HCT116 (cell line): ENCODE measurements around the gene SLC2A5. TPM values are rescaled to one million over a fixed set of nuclear protein-coding genes. Genes with fewer than 3 reads are reported as not detected.

ENCODE experiments used
- ATAC-seq: fragments of 200-7000 bp; cut with Tn5 transposase; 2 replicates; pipeline ENCODE4 v1.9.1; 2020; ENCODE audit warnings: mild to moderate bottlenecking, moderate library complexity
- BruUV-seq: library from RNA; stranded (reverse); fragments of 400-500 nt; replicated peaks from 2 replicates; lab custom pipeline; 2021; lab: Mats Ljungman, UMichigan
- CTCF ChIA-PET: fragments of 300-600 bp; sonication (Branson Sonifier 250); formaldehyde crosslinking; loops from one replicate; lab custom pipeline; 2021; ENCODE audit warnings: antibody characterized with exemption; lab: Charles Lee
- POLR2A ChIA-PET: fragments of 300-600, 350-600 bp; sonication (Branson Sonifier 250); formaldehyde crosslinking; loops from one replicate; lab custom pipeline; 2021; ENCODE audit warnings: antibody characterized with exemption; lab: Charles Lee
- RAD21 ChIA-PET, 2 experiments: fragments of 300-600 bp; sonication (Branson Sonifier 250); formaldehyde crosslinking; loops; one replicate each; lab custom pipeline; 2023; ENCODE audit warnings: low total read pairs in 2 of 2; ENCODE audit not compliant: uncharacterized antibody in 2 of 2, unreplicated experiment in 2 of 2, low non-redundant PET in 1 of 2; lab: Charles Lee
- DNase-seq: peaks from one replicate; pipeline ENCODE4 v3.0.0-alpha.2; 2010; ENCODE audit warnings: low read depth, low spot score
- H2AFZ ChIP-seq: fragments of 200-600 bp; shearing (Covaris generic), sonication (generic); 2 replicates; pipeline ENCODE4 v1.6.1; 2017; ENCODE audit warnings: low read depth, mixed run types, mixed read lengths, antibody characterized with exemption, low read length; ENCODE audit not compliant: poor library complexity, severe bottlenecking
- H3K27ac ChIP-seq: 2 replicates; pipeline ENCODE4 v1.5.1; 2012; ENCODE audit warnings: low read depth, low read length
- H3K27me3 ChIP-seq: fragments of 200-600 bp; sonication (generic); 2 replicates; pipeline ENCODE4 v1.6.1; 2016; ENCODE audit warnings: mixed run types, low read length, mixed read lengths; ENCODE audit not compliant: insufficient read depth
- H3K36me3 ChIP-seq, 2 experiments: fragments of 200-500 bp in 1 of 2; fragments of 200-600 bp in 1 of 2; sonication (Bioruptor generic) in 1 of 2; sonication (generic) in 1 of 2; 2 replicates each; pipeline versions ENCODE4 v1.5.1 to v1.6.1; 2014 to 2016; ENCODE audit warnings: low read length in 2 of 2, inconsistent platforms in 1 of 2, mixed read lengths in 1 of 2, mixed run types in 1 of 2; ENCODE audit not compliant: insufficient read depth in 2 of 2, control insufficient read depth in 1 of 2
- H3K4me1 ChIP-seq, 2 experiments: fragments of 200-600 bp in 1 of 2; sonication (generic) in 1 of 2; 2 replicates each; pipeline versions ENCODE4 v1.5.1 to v1.6.1; 2012 to 2017; ENCODE audit warnings: low read length in 2 of 2, inconsistent platforms in 1 of 2, mild to moderate bottlenecking in 1 of 2, mixed read lengths in 1 of 2, mixed run types in 1 of 2, moderate library complexity in 1 of 2; ENCODE audit not compliant: insufficient read depth in 2 of 2, control insufficient read depth in 1 of 2
- H3K4me2 ChIP-seq: fragments of 200-600 bp; sonication (generic); 2 replicates; pipeline ENCODE4 v1.6.1; 2017; ENCODE audit warnings: mixed run types, low read length, mixed read lengths
- H3K4me3 ChIP-seq, 2 experiments: fragments of 200-600 bp in 1 of 2; sonication (generic) in 1 of 2; replicated peaks in 1 of 2; 2 replicates each; pipeline ENCODE4 v1.5.1; 2011 to 2016; ENCODE audit warnings: low read length in 2 of 2, control low read depth in 1 of 2, low read depth in 1 of 2, mild to moderate bottlenecking in 1 of 2, mixed read lengths in 1 of 2, mixed run types in 1 of 2
- H3K79me2 ChIP-seq: fragments of 200-600 bp; sonication (generic); 2 replicates; pipeline ENCODE4 v1.6.1; 2017; ENCODE audit warnings: mild to moderate bottlenecking, mixed run types, low read length, moderate library complexity, mixed read lengths; ENCODE audit not compliant: insufficient read depth
- H3K9ac ChIP-seq: fragments of 200-600 bp; sonication (generic); 2 replicates; pipeline ENCODE4 v1.6.1; 2016; ENCODE audit warnings: low read length, mixed read lengths
- H3K9me2 ChIP-seq: fragments of 200-600 bp; sonication (generic), shearing (Covaris generic); 2 replicates; pipeline ENCODE4 v1.6.1; 2017; ENCODE audit warnings: mixed run types, mild to moderate bottlenecking, moderate library complexity; ENCODE audit not compliant: insufficient read depth
- H3K9me3 ChIP-seq, 2 experiments: fragments of 200-500 bp in 1 of 2; fragments of 200-600 bp in 1 of 2; sonication (Bioruptor generic) in 1 of 2; sonication (generic) in 1 of 2; 2 replicates each; pipeline ENCODE4 v1.6.1; 2014 to 2017; ENCODE audit warnings: low read length in 2 of 2, mixed read lengths in 2 of 2, inconsistent platforms in 1 of 2, low read depth in 1 of 2, mild to moderate bottlenecking in 1 of 2, mixed run types in 1 of 2, moderate library complexity in 1 of 2; ENCODE audit not compliant: control insufficient read depth in 1 of 2, insufficient read depth in 1 of 2
- H4K20me1 ChIP-seq: fragments of 200-600 bp; sonication (generic), shearing (Covaris generic); 2 replicates; pipeline ENCODE4 v1.6.1; 2017; ENCODE audit warnings: mixed run types, mild to moderate bottlenecking, moderate library complexity; ENCODE audit not compliant: insufficient read depth
- ATF3 ChIP-seq: IDR thresholded peaks from 2 replicates; pipeline ENCODE4 v1.6.1; 2012
- CBX3 ChIP-seq: IDR thresholded peaks from 2 replicates; pipeline ENCODE4 v1.6.1; 2012; ENCODE audit warnings: low read depth
- CTCF ChIP-seq, 3 experiments: fragments of 200-600 bp in 1 of 3; sonication (generic) in 1 of 3; IDR thresholded peaks in 2 of 3; conservative IDR thresholded peaks in 1 of 3; 2 replicates each; pipeline ENCODE4 v1.5.1; 2012 to 2017; ENCODE audit warnings: low read depth in 2 of 3, low read length in 2 of 3, antibody characterized with exemption in 1 of 3, borderline replicate concordance in 1 of 3, control low read depth in 1 of 3, mild to moderate bottlenecking in 1 of 3, mixed read lengths in 1 of 3, mixed run types in 1 of 3, moderate library complexity in 1 of 3; ENCODE audit not compliant: insufficient read depth in 1 of 3
- ELF1 ChIP-seq: IDR thresholded peaks from 2 replicates; pipeline ENCODE4 v1.6.1; 2012; ENCODE audit warnings: low read depth, borderline replicate concordance
- EZH2phosphoT487 ChIP-seq: fragments of 200-600 bp; IDR thresholded peaks from 2 replicates; pipeline ENCODE4 v1.6.1; 2018; ENCODE audit warnings: antibody characterized with exemption, borderline replicate concordance
- JUND ChIP-seq: IDR thresholded peaks from 2 replicates; pipeline ENCODE4 v1.6.1; 2012
- MAX ChIP-seq: IDR thresholded peaks from 2 replicates; pipeline ENCODE4 v1.6.1; 2012
- POLR2A ChIP-seq: IDR thresholded peaks from 2 replicates; pipeline ENCODE4 v1.7.0; 2011; ENCODE audit warnings: borderline replicate concordance; ENCODE audit not compliant: insufficient read depth, insufficient read length; ENCODE audit errors: extremely low read depth
- REST ChIP-seq: IDR thresholded peaks from 2 replicates; pipeline ENCODE4 v1.6.1; 2012; ENCODE audit warnings: low read depth
- SIN3A ChIP-seq: IDR thresholded peaks from 2 replicates; pipeline ENCODE4 v1.6.1; 2012; ENCODE audit warnings: low read depth
- ZBTB33 ChIP-seq: IDR thresholded peaks from 2 replicates; pipeline ENCODE4 v1.6.1; 2011; ENCODE audit warnings: mild to moderate bottlenecking, low read length, moderate library complexity; ENCODE audit not compliant: insufficient replicate concordance; ENCODE audit errors: extremely low read depth
- intact Hi-C: fragments of 100-400 bp; cut with micrococcal nuclease; formaldehyde crosslinking; loops from 2 replicates; pipeline ENCODE4 v1.10.0; 2022
- total RNA-seq: library from RNA; stranded (reverse); gene quantifications from one replicate; pipeline ENCODE4 v1.2.1, GENCODE V29; 2021; ENCODE audit not compliant: unreplicated experiment

Gene SLC2A5
- total RNA-seq, 1 experiment from 2014 or later: not detected

- no peak overlapping the region for H3K4me3 ChIP-seq
- H3K4me2 ChIP-seq: no peak overlapping the region
- CTCF ChIA-PET: no interaction called here
- ATAC-seq (no peak), DNase-seq (no peak)
- no peaks in the 10 kb centered on the region for H4K20me1 ChIP-seq
- intact Hi-C loops: no loop called here
- RAD21 ChIA-PET: no interaction called here
- no peak overlapping the region for H3K9ac ChIP-seq
- H3K36me3 ChIP-seq: no peaks in the 10 kb centered on the region
- H3K9me3 ChIP-seq: no peaks in the 10 kb centered on the region
- H3K4me1 ChIP-seq: no peaks in the 10 kb centered on the region
- no peaks in the 10 kb centered on the region for H3K27me3 ChIP-seq
- no peak overlapping the region for H2AFZ ChIP-seq
- no peaks in the 10 kb centered on the region for H3K9me2 ChIP-seq
- H3K79me2 ChIP-seq: no peaks in the 10 kb centered on the region
- POLR2A ChIA-PET: no interaction called here
- H3K27ac ChIP-seq: no peak overlapping the region
- no peak for TF ChIP-seq JUND
- no peak for TF ChIP-seq EZH2phosphoT487
- TF ChIP-seq POLR2A: no peak
- TF ChIP-seq ELF1: no peak
- TF ChIP-seq, all 23 proteins: peak for 0
- no TSS peak for BruUV-seq
Measured at GRCh38 chr1:9071554-9072235, 2.3 kb upstream of the SLC2A5 start.

- H4K20me1 ChIP-seq: no peaks in the 10 kb centered on the region
- ChIA-PET RAD21 (no interaction called here), POLR2A (no interaction called here), CTCF (no interaction called here)
- DNase-seq (no peak), ATAC-seq (no peak)
- intact Hi-C loops: no loop called here
- no peak overlapping the region for H2AFZ ChIP-seq
- H3K4me2 ChIP-seq: no peak overlapping the region
- no peaks in the 10 kb centered on the region for H3K4me1 ChIP-seq
- no peaks in the 10 kb centered on the region for H3K9me2 ChIP-seq
- no peaks in the 10 kb centered on the region for H3K27me3 ChIP-seq
- H3K36me3 ChIP-seq: no peaks in the 10 kb centered on the region
- no peak overlapping the region for H3K4me3 ChIP-seq
- H3K9ac ChIP-seq: no peak overlapping the region
- no TSS peak for BruUV-seq
- no peaks in the 10 kb centered on the region for H3K9me3 ChIP-seq
- H3K27ac ChIP-seq: no peak overlapping the region
- no peaks in the 10 kb centered on the region for H3K79me2 ChIP-seq
- TF ChIP-seq CBX3 (no peak), POLR2A (no peak), SIN3A (no peak), ATF3 (no peak), REST (no peak), JUND (no peak), MAX (no peak), CTCF (IDR thresholded peaks at IDR 0.05 in 2 of 3, conservative IDR thresholded peaks at IDR 0.05 in 1 of 3; ENCODE audit: borderline replicate concordance in 1 of 3, insufficient read depth in 1 of 3, low read depth in 2 of 3, low read length in 2 of 3) (no peak), EZH2phosphoT487 (no peak), ZBTB33 (no peak)
Measured at GRCh38 chr1:9070486-9070885, 1.1 kb upstream of the SLC2A5 start.
